AML-193 (cell line): ENCODE measurements around the gene EPS8.

ENCODE experiments used
- DNase-seq, 2 experiments: peaks; one replicate each; lab custom pipeline; 2025; lab: John Stamatoyannopoulos, UW

Gene EPS8

DNA sequence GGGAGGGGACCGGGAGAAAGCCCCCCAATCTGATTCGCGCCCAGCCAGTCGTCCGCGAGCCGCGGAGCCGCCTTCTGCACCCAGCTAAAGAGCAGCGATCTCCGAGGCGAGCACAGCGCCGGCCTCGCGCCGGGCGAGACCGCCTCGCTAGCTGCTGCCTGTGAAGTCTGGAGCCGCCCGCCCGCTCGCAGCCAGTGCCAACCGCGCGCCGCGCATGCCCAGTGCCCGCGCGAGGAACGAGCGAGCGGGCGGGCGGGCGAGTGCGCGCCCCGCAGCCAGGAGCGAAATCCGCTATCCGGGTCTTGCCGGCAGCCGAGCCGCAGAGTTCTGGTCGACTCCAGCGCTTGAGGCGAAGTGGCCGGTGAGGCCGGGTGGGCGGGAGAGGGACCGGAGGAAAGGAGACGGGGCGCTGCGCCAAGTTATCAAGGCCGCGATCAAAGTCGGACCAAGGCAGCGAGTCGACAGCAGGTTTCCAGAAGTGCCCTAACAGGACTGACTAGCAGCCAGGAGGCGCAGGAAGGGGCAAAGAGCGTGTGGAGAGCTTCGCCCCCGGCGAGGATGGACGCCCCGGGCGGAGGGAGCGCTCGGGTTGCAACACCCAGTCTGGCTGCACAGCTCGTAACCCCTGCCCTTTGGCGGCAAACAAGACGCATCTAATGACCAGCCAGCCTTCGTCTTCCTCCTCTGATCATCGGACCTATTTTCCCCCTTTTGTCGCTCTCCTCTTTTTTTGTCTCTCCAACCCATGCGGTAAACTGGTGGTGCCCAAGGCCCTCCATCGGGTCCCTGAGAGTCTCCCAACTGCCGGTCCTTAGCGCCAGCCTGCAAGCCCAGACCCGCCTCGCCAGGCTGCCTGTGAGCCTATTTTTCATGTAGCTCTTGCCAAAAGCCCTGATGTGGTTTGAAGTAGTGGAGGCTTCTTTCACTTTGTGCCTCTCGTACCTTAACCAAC lies at the start of gene EPS8:
TSS of gene EPS8 (minus strand) at position 169 of the 952 bp plus-strand sequence. CDS start 106,437 bp downstream, outside the sequence.
- DNase-seq, result peak; percentile 85

DNA sequence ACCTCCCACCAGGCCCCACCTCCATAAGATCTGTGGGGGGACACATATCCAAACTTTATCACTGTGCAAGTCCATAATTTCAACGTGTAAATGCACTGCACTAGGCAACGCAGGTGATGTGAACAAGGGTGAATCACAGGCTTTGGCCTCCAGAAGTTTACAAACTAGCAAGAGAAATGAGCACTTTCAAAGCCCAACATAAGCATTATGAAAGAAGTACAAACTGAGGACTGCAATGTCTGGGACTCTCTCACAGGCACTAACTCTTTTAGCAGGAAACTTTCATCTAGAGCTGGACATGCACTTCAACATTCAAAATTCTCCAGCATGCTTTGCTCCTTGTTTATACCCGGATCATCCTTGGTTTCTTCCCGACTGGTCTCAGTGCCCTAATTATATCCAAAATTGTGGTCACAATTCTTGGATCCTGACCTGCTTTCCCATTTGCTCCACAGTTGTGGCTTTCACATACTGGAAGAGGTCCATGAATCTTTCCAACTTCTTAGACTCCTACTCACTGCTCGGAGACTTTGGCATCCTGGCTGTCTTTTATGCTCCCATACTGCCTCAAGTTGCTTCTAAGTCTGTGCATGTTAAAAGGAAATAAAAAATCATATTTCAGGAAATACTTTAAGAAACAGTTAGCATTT lies 48.1 kb upstream of the EPS8 start:
- DNase-seq, result no peak

DNA sequence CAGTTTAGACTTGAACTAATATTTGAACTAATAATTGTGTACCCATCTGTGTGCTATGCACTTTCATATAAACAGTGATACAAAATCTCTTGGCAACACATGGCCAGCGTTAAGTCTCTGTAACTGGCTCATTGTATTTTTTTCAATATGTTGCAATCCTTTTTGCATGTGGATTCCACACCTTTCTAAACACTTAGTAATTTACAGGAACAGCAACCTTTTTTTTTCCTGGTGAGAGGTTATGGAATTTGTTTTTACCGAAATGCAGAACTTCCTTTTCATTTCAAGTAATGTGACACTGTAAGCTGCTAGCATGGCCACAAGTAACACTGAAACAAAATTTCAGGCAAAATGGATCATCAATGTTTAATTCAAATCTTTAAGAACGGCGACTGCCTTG lies 45.4 kb upstream of the EPS8 start:
- DNase-seq, result no peak

DNA sequence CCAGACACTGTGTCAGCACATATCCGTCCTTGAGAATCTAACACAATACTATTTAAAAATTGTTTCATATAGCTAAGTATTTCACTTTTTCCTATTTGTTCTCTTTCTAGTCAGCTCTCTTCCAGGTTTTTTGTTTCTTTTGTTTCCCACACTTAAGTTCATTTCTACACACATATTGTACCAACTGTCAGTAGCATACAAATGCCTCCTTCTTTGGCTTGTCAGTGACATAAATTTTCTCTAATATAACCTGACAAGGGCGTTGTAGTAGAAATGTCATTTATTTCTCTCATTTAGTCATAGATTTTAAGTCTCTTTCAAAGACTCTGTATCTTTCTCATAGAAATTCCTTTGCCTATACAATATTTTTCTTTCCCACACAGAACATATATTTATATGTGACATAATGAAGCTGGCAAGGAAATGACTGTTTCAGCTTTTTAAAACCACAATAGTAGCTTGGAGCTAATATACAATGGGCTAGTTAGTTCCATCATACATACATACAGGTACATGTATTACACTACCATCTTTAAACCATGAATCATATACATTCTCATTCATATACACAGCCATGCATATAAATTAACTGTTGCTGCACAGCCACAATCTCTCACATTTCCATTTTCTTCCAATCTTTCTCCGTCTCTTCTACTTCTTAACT lies 42.3 kb upstream of the EPS8 start:
- DNase-seq, result no peak

DNA sequence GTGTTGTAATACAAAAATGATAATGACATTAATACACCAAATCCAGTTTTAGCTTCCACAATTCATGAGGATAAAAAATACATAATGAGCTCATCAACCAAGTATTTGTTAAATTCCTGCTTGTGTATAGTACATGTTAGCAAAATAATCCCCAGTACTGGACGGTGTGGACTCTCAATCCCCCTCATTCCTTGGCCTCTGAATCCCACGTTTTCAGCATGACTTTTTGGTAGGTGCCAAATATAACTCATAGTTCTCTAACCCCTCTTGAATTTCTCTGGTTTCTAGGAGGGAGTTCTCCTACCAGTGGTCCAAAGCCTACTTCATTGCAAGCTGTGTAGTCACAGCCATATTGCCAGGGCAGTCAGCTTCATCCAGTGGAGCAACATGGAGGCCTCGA lies 41.4 kb upstream of the EPS8 start:
- no peak for DNase-seq

DNA sequence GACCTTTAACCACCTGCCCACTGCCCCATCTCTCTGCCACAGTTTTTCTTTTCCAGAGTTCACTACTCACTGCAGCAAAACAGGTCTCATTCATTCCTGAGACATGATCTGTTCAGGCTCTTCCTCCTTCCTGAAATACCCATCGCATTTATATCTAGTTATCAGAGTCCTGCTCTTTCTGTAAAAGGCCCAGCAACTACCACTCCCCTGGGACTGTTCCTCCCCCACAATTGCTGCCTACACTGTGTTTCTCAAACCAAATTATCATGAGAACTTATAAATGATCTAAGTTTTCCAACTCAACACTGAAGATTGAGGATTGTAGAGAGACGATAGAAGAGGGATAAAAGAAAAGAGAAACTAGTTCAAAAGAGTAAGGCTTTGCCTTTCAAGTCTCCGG lies 40.8 kb upstream of the EPS8 start:
- DNase-seq, result no peak

DNA sequence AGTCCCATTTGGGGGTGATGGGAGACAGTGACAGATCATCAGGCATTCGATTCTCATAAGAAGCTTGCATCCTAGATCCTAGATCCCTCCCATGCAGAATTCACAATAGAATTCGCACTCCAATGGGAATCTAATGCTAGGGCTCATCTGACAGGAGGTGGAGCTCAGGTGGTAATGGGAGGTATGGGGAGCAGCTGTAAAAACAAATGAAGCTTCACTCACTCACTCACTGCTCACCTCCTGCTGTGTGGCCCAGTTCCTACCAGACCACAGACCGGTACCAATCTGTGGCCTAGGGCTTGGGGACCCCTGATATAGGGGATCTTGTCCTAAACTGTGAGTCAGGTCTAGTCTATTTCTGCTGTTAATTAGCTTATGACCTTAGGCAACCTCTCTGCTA lies 40.1 kb upstream of the EPS8 start:
- DNase-seq, result no peak

DNA sequence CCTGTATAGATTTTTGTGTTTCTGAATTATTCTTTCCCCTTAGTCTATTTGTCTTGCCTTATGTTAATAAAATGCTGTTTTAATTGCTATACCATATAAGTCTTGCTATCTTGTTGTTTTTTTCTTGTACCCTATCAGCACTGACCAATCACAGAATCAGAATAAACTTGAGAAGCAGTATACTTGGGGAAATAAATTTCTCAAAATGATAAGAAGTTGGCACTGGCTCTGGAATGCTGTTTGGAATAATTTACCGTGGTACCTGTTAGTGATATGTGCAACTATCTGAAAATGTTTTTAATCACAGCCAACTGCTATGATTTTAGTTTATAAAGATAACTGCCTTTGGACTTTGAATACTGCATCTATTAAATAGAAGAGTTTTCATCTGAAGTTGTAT lies 37.9 kb upstream of the EPS8 start:
- DNase-seq, result no peak

DNA sequence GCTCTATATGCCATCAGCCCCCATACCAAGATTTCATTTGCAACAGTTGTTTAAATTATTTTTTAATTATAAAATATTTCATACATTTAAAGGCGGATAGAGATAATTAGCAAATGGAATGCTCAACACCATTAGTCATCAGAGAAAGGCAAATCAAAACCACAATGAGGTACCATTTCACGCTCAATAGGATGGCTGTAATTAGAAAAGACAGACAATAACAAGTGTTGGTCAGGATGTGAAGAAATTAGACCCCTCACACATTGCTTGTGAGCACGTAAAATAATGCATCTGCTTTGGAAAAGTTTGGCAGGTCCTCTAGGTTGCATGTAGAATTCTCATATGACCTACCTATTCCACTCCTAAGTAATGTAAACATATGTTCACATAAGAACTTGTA lies 35.3 kb upstream of the EPS8 start:
- no peak for DNase-seq

DNA sequence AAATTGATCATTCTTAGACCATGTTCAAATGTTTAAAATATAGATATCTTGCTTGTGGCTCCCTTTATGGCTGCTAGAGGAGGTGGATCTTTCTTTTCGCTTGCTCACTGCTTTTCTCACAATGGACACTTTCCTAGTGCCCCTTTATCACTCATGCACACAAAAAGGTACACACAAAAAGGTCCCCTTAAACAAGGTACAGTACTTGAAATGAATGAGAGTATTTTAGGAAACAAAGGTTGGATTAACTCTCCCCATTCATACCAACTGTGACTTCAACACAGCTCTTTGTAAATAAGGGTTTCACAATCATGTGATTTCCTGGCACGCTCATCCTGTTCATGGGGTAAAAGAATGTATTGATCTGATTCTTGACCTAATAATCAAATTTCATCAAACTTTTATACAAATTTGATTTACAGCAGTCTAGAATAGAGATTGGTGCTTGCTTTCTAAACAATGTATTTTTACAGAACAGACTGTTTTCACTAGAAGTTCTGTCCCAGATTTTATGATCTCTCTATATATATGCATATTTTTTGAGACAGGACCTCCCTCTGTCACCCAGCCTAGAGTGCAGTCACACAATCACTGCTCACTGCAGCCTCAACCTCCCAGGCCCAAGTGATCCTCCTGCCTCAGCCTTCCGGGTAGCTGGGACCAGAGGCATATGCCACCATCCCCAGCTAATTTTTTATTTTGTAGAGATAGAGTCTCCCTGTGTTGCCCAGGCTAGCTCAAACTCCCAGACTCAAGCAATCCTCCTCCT lies 34.4 kb upstream of the EPS8 start:
- no peak for DNase-seq

DNA sequence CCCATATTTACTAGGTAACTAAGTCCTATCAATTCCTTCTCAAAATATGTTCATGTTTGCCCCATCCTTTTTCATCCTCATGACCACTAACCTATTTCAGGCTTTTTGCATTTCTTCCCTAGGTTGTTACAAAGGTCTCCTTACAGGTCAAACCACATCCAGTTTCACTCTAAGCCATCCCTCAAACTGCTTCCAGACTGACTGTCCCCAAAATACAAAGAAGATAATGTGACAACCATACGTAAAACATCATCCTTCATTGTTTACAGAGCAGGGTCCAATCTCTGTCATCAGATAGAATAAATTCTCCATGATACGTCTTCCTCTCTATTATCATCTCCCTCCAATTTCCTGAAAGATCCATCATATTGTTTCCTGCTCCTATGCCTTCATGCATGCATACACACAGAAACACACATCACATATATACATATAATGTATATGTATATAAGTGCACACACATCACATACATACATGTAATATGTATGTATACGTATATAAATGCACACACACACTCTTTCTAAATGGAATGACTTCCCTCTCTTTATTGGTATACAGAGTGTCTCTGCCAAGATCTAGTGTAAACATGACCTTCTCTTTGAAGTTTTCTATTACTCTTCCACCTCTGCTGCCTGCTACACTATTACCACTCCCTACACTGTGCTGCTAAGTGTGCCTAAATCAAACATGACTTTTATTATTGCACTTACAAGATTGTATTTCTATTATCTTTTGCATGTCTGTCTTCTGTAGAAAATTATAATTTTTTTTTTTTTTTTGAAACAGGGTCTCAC lies 30.7 kb upstream of the EPS8 start:
- no peak for DNase-seq

DNA sequence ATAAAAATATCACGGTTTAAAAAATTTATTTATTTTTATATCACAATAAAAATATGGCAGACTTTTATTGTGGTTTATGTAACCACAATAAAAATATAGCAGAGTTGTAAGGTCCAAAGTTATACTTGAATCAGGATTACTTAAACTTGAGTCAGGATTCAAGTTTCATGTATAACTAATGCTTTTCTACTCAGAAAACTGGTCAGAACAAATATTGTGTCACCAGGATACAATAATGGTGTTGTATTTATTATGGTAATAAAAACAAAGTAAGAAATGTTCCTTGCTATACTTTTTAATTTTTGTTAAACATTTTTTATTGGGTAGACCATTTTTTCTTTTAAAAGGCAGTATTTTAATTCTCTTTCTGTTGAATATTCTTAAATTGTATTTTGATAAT lies 29.2 kb upstream of the EPS8 start:
- no peak for DNase-seq

DNA sequence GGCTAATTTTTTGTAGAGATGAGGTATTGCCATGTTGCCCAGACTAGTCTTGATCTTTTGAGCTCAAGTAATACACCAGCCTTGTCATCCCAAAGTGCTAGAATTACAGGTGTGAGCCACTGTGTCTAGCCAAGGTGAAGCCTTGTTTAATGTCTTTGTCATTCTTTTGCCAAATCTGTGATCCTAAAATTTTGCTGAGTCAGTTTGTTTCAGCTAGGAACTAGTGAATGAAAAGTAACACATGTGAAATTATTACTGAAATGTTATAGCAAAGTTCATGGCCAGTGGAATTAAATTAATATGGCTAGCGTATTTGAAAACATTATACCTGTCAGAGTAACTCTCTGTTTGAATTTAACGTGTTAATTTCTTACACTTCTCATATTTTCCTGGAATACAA lies 26.5 kb upstream of the EPS8 start:
- DNase-seq, result no peak

DNA sequence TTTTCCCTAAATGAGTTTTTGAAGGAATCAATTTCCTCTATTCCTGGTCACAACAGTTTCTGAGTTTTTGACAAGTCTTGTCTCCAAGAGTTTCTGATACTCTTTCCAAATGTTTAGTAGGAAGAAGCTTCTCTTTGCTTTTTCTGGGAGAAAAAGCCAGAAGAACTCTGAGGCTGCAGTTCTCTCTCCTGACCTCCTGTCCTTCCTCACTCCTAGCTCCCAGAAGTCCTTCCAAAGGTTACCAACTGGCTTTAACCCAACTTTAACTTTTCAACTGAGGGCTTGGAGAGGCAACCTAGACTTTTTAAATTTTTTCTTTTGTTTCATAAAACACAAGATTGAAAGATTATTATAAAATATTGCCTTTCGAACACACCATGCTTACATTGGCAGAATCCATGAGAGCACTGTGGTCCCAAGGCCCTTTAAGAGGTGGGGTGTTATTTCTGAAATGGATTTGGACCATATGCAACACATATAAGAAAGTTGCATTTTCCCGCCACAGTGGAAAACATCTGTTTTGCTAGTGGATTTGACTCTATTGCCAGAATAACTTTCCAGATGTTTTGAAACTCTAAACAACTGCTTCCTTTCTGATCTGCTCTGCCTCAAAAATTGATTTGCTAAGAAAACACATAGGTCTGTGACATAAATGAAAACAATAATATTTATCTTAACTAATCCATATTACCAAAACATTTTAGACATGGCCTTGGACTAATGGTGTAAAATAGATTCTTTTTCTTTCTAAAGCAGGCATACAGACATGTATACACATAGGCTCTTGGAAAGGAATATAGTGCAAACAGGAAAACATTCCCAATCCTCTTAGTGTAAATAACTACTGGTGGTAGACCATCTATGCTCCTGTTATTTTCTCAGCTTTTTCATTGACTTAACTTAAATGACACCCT lies 22.3 kb upstream of the EPS8 start:
- no peak for DNase-seq

DNA sequence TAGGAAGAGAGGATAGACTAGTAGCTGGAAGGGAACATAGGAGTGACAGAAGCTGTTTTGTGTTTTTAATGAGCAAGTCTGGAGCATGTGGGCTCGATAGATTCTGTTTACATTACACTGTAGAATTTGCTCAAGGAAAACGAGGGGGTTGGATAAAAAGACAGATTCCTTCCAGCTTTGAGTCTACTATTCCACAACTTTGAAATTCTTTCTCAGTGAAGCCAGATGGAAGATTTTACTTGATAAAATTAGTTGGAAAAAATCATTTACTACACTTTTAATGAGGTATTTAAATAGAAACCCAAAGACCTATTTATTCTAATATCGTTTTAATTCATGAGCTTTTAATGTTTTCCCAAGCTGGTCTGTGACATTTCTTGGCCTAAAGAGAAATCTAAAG lies 19.5 kb upstream of the EPS8 start:
- DNase-seq, result no peak

DNA sequence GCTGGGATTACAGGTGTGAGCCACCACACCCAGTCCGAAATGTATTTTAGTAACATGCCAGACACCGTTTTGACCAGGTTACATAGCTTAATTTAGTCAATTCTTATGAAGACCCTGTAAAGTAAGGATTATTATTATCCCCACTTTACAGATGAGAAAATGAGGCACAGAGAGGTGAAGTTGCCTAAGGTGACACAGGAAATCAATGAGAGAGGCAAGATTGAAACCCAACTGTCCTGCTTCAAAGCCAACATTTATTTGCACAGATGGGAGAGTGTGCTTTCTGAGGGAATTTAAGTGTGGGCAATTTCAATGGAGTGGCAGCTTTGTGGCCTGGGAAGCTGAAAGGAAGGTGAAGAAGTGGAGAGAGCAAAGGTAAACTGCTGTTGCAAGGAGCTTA lies 19.1 kb upstream of the EPS8 start:
- no peak for DNase-seq

DNA sequence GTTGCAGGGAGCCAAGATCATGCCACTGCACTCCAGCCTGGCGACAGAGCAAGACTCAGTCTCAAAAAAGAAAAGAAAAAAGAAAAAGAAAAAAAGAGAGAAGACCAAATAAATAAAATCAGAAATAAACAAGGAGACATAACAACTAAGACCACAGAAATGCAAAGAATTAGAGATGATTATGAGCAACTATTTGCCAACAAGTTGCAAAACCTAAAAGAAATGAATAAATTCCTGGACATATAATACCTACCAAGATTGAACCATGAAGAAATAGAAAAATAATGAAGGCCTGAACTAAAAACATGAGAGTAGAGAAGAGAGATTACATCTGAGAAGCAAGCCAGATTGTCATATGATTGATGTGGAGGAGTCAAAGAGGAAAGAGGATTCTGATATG lies 17.6 kb upstream of the EPS8 start:
- no peak for DNase-seq

DNA sequence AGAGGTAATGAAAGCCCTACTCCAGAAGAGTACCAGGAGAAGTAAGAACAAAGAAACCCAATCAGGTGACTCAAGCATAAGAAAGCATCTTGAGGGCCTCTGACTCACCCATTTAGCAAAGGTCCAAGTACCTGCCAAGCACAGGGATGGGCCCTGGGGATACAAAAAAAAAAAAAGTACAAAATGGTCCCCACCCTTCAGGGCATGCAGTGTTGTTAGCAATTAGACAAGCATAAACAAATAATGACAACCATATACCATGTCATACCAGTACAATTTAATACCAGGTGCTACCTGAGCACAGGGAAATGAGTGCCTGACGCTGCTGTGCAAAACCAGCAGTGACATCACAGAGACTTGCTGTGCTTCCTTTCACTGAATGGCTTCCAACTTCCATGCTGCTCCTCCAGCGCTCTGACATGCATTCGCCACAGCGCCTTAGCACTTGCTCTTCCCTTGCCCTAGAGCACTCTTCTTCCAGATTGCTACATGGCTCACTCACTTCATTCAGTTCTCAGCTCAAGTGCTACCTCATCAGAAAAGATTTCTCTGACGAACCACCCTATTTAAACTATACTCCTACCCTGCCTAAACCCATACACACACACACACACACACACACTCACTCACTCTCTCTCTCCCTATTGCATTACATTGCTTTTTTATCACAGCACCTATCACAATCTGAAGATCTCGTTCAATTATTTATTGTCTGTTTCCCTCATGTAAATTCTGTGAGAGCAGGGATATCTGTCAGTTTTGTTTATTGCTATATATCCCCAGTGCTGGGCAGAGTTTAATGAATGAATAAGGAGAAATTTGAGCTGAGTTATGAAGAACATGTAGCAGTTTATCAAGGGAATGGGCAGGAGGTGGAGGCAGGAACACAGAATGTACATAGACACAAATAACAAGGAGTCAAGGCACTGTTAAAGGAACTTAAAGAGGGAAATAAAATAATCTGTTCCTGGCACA lies 12.9 kb upstream of the EPS8 start:
- DNase-seq, result no peak

DNA sequence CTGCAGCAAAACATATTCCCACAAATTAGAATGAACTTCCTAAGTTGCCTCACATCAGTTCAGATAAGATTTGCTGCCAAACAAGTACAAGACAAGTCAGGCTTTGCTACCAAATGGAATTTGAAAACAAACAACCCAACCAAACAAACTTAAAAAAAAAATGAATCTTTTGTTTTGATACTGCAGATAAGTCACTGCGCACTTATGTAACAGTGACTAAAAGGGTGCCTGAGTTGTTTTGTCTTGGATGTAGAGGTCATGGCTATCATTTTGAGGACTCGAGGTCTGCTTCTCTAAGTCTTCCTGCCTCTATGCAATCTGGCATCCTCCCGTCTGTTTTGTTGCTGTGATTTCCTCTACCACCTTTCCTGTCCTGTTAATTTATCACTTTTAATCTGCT lies 11.1 kb upstream of the EPS8 start:
- no peak for DNase-seq
